SH-SY5Y (cell line): ENCODE measurements around the gene PPP1R12C.

ENCODE experiments used
- GATA2 ChIP-seq: IDR thresholded peaks from 2 replicates; pipeline ENCODE4 v1.6.1; 2011; ENCODE audit warnings: mild to moderate bottlenecking, low read depth, low read length
- GATA3 ChIP-seq: IDR thresholded peaks from 2 replicates; pipeline ENCODE4 v1.6.1; 2011; ENCODE audit warnings: low read depth, mild to moderate bottlenecking, low read length, moderate library complexity

Gene PPP1R12C

DNA sequence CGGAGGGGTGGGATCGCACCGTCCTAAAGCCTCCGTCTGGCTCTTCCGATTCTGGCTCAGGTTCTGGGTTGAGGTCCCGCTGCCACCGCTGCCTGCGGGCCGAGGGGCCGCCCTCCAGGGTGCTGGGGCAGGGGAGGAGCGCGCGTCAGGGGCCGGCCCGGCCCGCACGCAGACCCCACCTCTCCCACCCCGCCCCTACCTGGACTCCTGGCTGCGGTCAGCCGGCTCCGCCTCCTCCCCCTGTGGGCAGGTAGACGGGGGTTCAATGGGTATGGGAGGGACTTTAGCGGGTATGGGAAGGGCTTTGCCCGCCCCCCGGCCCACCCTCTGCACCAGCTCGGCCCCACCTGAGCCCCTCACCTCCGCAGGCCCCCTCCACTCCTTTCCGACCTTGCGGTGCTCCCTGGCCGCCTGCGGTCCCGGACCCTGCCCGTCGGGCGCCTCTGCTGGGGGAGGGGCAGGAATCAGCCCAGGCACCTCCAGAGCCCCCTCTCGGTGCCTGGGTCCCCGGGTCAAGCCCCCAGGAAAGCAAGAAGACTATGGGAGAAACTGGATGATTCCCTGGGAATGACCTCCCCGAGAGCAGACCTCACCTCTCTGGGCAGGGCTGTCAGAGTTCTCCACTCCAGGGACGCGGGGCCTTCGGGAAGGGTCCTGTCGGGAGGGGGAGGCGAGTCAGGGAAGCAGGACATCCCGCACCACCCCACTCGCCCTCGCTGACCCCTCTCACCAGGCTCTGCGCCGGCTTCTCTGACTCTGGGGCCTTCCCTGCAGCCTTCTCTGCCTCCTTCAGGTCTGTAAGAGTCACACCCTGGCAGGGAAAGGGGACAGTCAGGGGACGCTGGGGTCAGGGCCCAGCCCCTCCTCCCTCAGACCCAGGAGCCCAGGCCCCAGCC, 24.8 kb downstream of the PPP1R12C start:
- TF ChIP-seq GATA3 (no peak), GATA2 (no peak)

DNA sequence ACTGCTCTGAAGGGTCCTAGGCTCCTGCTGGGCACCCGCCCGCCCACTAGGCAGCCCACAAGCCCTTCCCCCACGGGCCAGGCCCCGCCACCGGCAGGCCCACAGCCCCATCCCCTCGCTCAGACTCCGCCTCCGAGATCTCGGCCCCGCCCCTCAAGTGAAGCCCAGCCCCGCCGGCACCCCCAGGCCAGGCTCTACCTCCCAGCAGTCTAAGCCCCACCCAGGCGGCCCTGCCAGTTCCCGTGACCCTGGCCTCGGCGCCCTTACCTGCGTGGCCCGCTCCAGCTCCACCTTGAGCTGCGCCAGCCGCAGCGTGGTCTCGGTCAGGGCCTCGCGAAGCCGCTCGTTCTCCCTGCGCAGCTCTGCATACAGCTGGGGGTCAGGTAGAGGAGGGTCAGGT, 25.5 kb downstream of the PPP1R12C start:
- TF ChIP-seq GATA3: no peak
- TF ChIP-seq GATA2: no peak

DNA sequence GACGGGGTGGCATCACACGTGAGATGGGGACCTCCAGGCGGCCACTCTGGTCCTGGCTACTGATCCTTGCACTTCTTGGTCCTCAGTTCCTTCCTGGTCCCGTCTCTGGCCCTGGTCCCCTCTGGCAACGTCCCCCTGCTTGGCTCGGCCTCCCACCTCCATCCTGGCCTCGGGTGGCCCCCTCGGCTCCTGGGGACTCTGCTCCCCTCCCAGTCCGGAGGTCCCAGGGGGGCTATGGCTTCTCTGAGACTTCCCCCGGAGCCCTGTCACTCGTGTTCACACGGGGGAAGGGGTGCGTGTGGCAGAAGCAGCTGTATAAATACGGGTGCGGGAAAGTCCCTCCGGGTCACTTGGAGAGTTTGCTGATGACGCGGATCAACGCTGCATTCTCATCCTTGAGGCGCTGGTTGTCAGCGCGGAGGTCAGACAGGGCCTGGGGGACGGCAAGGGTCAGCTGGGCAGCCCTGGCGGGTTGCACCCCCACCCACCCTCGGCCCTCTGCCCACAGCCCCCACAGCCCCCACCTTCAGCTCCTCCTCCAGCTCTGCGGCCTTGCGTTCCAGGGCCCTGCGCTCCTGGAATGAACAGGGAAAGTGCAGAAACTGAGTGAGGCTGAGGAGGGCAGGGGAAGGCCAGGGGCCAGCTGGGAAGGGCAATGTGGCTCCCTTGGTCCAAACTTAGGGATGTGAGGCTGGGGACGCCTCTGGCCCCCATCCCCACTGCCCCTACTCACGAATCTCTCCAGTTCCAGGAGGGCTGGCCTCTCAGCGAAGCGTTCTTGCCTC, 26.1 kb downstream of the PPP1R12C start:
- no peak for TF ChIP-seq GATA2

DNA sequence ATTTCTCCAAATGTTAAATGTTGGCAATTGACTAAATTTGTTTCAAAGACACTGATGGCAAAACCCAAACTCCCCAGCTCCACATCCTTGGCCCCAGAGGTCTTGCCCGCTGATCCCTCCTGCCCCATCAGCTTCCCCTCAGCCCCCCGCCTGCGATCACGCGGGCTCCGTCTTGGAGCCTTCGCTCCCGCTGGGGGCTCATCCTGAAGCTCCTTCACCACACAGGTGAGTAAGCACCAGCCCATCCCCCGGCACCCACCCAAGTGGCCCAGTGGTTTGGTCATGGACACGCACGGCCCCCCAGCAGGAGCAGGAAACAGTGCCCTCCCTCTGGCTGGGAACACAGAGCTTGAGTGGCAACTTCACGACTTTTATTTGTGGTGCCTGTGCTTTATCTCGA, 26.9 kb downstream of the PPP1R12C start:
- TF ChIP-seq GATA3 (no peak), GATA2 (no peak)

DNA sequence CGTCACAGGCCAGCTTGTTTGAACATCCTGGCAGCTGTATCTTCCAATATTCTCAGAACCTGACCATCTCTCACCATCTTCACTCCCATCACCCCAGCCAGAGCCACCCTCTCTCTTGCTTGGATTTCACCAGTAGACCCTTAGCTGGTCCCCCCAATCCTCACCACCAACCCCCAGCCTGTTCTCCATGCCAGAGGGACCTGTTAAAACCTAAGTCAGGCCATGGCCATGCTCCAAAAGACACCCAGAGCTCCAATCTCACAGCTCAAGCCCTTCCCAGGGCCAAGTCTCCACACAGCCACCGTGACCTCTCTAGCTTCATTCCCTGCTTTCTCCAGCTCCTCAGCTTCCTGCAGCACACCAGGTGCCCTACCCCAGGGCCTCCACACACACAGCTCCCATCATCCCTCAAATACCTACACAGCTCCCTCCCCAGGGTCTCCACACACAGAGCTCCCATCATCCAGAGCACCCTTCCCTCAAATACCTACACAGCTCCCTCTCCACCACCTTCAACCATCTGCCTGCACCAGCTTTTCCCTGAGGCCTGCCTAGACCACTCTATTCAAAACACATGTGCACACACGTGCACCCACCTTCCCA, 28.0 kb downstream of the PPP1R12C start:
- TF ChIP-seq GATA2 (no peak), GATA3 (no peak)

DNA sequence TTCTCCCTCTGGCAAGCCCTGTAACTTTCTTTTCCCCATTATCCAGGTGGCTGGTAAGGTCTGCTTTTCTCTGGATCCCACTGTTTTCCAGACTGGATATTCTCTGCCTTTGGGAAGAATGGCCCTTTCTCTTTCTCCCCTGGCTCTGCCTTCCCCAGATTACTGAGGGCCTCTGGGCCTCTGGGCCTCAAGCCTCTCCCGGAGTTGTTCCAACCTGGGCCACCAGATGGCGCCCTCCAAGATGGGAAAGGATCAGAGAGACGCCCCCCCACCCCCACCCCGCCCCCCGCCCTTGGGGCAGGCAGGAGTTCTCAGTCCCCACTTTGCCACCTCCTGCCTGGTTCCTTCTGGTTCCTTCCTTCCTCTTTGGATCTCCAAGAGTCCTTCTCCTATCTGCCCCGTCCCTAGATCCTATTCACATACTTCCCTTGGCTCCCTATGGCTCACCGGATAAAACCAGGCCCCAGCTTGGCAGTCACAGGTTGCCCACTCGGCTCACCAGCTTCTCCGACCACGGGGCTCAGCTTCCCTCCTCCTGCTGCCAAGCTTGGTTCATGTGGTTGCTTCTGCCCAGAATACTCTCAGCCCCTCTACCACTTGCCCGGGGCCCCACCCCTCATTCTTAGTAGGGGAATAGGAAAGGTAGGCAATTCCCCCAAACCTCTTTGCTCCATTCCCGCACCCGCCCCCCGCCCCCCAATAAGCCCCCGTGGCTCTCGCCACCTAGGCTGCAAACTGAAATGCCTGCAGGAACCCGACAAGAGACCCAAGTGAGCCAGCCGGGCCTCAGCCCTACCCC, 28.7 kb downstream of the PPP1R12C start:
- TF ChIP-seq GATA2: no peak

DNA sequence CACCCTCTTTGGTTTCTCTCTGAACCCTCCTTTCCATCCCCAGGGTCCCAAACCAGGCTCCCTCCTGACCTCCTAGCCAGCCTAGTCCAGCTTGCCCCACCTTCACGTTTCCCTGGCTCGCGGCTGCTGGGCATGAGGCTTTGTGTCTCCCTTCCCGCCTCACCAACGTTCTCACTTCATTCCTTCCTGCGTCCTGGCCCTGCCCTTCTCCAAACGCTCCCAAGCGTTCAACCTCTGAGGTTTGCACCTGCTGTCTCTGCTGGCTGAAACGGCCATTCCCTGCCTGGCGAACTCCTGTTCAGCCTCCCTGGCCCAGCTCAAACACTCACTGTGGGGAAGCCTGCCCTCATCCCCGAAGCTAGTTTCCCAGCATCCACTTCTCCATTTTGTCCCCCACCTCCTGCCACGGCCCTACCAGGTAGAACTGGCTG, 29.4 kb downstream of the PPP1R12C start:
- TF ChIP-seq GATA2 (no peak), GATA3 (no peak)

DNA sequence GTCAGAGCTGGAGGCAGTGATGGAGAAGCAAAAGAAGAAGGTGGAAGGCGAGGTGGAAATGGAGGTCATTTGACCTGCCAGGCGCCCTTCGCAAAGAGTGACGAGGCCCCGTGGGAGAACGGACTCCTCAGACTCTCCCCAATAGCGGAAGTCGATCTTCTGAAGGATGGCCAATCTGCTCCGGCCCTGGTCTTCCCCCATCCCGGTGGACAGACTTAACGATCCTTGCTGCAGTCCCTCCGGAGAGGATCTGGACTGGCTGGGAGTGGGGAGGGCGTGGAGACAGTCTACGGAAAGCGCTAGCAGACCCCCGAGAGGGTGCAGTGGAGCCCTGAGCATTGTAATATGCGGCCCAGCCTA, 29.9 kb downstream of the PPP1R12C start:
- TF ChIP-seq GATA2 (no peak), GATA3 (no peak)

DNA sequence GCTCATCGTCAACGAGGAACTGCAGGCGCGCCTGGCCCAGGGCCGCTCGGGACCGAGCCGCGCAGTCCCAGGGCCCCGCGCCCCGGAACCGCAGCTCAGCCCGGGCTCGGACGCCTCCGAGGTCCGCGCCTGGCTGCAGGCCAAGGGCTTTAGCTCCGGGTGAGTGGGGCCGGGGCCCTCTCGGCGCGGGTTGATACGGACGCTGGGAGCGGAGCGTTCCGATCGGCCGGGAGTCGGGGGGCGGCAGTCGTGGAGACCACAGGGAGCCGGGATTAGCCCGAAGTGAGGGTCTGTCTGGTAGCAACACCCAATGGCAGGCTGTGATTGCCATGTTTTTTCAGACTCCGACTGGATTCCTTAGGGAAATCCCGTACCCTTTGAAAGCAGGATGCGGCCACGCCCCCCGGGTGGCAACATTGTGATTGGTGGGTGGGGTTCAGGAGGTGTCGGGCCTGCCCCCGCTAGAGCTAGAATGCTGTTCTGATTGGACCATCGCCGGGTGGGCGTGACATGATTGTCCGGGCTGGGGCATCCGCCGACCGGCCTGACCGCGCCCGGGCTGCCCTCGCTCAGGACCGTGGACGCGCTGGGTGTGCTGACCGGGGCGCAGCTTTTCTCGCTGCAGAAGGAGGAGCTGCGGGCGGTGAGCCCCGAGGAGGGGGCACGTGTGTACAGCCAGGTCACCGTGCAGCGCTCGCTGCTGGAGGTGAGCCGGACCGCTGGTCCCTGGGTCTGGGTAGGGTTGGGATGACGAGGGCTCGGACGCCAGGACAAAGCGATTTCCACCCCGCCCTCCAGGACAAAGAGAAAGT, 30.5 kb downstream of the PPP1R12C start:
- no peak for TF ChIP-seq GATA2
- TF ChIP-seq GATA3: no peak

DNA sequence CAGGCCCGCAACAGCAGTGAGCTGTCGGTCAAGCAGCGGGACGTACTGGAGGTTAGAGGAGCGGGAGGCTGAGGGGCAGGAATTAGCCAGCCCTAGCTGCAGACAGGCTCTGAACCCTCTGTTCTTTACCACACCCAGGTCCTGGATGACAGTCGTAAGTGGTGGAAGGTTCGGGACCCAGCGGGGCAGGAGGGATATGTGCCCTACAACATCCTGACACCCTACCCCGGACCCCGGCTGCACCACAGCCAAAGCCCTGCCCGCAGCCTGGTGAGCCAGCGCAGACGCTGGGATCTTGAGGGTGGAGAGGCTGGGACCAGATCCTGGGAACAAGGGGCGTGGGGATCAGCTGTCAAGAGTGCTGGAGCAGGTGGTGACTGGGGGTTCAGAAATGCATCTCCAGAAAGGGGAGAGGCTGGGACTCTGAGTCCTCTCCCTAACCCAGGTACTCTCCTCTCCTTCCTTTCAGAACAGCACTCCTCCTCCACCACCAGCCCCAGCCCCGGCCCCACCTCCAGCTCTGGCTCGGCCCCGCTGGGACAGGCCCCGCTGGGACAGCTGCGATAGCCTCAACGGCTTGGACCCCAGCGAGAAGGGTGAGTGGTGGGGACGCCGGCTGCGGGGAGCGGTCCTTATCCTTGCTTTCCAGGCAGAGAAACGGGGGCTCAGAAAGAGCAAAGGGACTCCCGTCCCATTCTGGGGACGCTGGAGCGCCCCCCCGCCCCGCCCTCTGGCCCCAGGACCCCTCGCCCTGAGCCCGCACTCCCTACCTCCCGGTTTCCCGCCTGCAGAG, 31.3 kb downstream of the PPP1R12C start:
- TF ChIP-seq GATA2: no peak
- no peak for TF ChIP-seq GATA3

DNA sequence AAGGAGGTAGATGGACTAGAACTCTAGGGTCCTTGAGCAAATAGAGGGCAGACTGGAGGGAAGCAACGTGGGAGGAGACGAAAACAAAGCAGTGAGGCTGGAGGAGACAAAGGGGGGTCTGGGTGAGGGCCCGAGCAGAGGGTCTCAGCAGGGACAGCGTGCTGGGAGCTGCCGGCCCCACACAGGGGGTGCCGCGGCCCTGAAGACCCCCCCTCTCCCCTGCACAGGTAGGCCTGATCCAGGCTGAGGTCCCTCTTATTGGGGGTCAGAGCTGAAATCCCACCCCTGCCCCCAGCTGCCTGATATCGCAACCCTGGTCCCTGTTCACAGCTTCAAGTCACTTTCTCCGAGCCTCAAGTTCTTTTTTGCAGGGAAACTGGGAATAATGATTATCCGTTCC, 33.0 kb downstream of the PPP1R12C start:
- TF ChIP-seq GATA2: no peak
- TF ChIP-seq GATA3: no peak

DNA sequence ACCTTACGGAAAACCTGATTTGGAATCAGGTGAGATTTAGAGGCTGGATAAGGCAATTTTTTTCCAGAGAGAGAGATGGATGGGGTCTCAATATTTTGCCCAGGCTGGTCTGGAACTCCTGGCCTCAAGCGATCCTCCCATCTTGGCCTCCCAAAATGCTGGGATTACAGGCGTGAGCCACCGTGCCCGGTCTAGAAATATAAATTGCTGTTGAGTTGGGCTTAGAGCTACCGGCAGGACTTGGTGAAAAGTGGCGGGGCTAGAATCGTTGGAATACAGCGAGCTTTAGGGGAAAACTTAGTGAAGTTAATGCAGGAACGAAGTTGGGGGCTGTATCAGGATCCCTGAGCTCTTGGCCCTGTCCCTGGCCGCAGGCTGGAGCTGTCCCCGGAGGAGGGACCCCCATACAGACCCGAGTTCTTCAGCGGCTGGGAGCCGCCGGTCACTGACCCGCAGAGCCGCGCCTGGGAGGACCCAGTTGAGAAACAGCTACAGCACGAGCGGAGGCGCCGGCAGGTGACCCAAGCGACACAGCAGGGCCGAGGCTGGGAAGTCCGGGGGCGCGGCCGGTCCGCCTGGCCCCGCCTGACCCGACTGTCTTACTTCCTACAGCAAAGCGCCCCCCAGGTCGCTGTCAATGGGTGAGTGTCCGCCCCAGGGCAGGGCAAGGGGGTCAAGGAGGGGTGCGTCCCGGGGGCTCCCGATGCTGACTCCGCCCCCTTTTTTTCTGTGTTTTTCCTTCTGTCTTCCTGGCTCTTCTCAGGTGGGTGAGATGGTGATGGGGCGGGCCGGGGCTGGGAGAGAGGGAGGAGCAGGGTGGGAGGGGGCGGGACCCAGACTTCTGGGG, 34.2 kb downstream of the PPP1R12C start:
- TF ChIP-seq GATA3 (no peak), GATA2 (no peak)
